ENCODE results near the gene ROCK1. TPM values are rescaled to one million over a fixed set of nuclear protein-coding genes. Genes with fewer than 3 reads are reported as not detected.

Gene ROCK1
- total RNA-seq, 4 donors from 2014 or later = 40.6 to 111 (median 54.9) TPM

Small RNA genes lying within 50 kb of the gene (small RNA-seq; reads per million reads assigned to genes)
- gene RNU6-120P = 0 reads per million in 2 donors

Other genes with a start within 250 kb of the ROCK1 start
- 1 to 10 TPM in 3 of 4 donors, under 1 TPM in 1; 0.53 to 3.3 (median 2.8) TPM for gene GREB1L, start 130.4 kb upstream of the ROCK1 start, total RNA-seq

All from Peyer's patch (tissue), 4 donors.